ENCODE data around the gene PHYKPL.
"Not testable (repeated sequence)": the region's sequence is repeated elsewhere in the genome, so short reads cannot be mapped to it uniquely, and the experiment has no call there.

Gene PHYKPL

DNA sequence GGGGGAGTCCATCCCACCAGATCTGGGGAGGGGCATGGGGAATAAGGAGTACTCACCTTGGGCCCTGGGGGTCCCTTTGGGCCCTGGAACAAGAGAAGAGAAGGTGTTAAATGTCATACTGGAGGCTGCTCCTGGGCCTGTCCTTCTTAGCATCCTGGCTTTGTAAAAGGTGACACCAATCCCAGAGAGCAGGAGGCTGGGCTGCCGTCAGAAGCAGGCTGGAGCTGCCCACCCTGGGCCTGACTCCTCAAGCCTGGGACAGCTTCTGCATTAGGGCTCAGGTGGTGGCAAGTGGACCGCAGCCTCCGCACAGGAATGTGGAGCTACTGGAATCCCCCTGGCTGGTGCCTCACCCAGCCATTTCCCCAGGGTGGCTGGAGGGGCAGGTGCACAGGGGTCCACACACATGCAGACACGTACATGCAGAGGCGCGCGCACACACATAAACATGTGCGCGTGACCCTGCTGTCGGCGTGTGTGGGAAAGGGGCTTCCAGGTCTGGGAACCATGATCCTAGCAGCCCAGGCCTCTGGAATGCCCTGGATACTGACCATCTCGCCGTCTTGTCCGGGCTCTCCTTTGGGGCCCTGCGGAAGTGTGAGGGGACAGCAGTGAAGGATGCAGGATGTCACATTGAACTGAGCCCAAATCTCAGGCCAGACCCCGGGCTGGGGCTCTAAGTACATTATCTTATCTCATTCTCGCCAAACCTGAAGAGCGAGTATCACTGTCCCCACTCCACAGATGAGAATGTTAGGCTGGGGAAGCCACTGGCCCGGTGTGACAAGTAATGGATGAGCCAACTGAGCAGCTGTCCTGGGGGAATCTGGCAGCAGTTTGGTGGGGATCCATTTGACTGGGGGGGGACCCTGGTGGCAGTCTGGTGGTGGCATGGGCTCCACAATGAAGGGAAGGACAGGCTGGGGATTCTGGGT lies 29.3 kb upstream of the PHYKPL start:
- DNase-seq: no peak

DNA sequence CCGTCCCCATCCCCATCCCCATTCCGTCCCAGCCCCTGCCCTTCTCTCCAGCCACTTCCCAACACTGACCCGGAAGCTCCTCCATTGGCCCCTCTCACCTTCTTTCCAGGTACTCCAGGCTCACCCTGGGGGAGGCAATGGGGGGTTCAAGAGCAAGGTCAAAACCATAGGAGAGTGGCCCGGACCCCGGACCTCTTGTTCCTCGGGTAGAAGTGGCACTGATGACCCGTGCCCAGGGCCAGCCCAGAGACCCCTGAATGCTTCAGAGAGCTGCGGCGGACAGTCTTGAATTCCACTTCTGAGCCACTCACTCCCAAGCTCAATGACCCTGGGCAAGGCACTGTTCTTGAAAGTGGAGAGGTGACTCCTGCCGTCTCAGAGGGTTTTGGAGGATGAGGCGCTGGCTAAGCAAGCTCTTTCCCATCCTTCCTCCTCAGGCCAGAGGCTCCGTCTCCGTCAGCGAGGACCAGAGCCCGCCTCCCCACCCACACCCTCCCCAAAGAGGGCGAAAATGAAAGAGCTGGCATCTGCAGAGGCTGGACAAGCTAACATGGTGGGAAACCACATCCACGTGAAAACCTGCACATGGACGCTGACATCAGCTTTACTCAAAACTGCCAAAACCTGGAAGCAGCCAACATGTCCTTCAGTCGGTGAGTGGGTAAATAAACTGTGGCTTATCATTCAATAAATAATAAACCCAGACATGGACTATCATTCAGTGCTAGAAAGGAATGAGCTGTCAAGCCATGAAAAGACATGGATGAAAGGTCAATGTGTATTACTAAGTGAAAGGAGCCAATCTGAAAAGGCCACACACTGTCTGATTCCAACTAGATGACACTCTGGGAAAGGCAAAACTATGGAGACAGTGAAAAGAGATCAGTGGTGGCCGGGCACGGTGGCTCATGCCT lies 27.3 kb upstream of the PHYKPL start:
- no peak for DNase-seq

- no peak for DNase-seq
These were observed 25.0 kb upstream of the PHYKPL start for GRCh38 chr5:178257650-178258049.

DNA sequence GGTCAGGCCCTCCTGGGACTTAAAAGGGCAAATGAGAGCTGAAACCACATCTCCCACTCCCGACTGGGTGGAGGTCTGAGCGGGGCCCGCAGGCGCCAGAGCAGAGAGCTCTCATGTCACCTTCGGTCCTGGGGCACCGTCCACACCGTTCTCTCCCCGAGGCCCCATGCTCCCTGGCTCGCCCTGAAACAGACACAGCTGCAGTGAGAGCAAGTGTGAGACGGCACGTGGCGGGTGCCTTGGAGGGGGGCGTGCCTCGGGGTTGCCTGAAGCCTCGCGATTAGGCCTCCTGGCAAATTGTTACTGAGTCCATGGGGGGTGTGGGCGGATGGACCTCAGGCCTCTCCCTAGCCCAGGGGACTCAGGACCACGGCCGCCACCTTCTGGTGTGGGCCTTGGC lies 24.1 kb upstream of the PHYKPL start:
- no peak for DNase-seq

DNA sequence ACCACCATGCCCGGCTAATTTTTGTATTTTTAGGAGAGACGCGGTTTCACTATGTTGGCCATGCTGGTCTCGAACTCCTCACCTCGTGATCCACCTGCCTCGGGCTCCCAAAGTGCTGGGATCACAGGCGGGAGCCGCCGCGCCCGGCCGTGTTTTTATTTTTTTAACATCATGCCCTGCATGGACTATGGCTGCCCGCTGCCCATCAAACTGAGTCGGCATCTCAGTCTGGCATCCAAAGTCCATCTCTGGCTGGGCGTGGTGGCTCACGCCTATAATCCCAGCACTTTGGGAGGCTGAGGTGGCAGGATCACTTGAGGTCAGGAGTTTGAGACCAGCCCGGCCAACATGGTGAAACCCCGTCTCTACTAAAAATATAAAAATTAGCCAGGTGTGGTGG lies 21.0 kb upstream of the PHYKPL start:
- DNase-seq: not testable (repeated sequence)

DNA sequence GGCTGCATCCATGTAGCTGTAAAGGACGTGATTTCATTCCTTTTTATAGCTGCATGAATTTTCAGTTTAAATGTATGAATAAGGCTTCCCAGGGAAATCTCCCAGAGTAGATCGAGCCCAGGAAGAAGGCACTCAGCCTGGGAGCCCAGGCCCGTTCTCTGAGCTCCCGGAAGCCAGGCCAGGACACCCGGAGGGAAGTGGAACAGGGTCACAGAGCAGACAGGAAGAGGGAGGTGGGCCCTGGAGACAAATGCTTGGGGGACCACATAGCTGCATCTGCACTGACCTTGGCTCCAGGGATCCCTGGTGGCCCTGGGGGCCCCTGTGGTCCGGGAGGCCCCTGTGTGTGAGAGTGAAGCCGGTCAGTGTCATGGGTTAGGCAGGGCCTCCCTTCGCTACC lies 19.7 kb upstream of the PHYKPL start:
- DNase-seq: no peak

- DNase-seq: no peak
These were observed 17.7 kb upstream of the PHYKPL start for GRCh38 chr5:178250263-178250662.

GRCh38 chr5:178249191-178249989 lies 16.8 kb upstream of the PHYKPL start:
- no peak for DNase-seq

DNA sequence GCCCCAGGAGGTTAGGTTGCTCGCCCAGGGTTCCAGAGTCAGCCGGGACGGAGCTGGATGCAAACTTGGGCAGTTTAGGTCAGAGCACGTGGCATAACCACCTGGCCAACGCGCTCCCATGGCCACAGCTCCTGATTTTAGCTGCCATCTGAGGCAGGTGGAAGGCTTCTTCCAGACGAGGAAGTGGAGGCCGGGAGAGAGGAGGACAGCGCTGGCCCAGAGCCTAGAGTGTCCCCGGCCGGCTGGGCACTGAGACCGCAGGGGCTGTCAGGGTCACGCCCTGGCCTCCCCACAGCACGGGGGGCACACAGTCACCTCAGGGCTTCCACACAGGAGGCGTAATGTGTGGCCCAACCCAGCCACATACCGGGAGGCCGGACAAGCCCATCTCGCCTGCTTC lies 16.1 kb upstream of the PHYKPL start:
- DNase-seq: no peak

- no peak for DNase-seq
These were observed 15.2 kb upstream of the PHYKPL start for GRCh38 chr5:178247481-178248456.

DNA sequence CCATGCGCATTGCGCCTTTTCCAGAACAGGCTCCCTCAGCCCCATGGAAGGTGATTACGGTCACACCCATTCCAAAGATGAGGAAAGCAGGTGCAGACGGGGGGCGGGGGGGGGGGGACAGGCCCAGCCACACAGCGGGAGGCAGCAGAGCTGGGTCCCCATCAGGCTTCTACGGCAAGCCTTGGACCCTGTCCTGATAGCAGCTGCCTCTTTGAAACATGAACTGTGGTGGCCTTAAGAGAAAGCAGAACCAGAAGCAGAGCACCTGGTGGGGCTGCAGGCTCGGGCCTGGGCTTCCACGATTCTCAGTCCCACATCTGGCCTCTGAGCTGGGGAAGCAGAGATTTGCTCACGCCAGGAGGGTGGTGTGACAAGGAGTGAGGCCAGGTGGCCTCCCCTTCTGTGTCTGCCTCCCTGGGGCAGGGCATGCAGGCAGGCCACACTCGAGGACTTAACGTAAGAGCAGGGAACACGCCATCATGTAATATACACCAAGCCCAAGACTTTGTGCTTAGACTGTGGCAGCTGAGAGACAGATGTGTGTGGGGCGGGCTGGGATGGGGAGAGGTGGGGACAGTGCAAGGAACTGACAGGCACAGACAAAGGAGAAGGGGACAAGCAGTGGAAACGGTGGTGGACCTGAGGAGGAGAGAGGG lies 14.2 kb upstream of the PHYKPL start:
- DNase-seq: no peak

- DNase-seq: no peak
These were observed 12.8 kb upstream of the PHYKPL start for GRCh38 chr5:178245389-178245788.

- no peak for DNase-seq
These were observed 12.0 kb upstream of the PHYKPL start for GRCh38 chr5:178244576-178244975.

- no peak for DNase-seq
These were observed 9.8 kb upstream of the PHYKPL start for GRCh38 chr5:178242416-178242815.

- DNase-seq: no peak
These were observed 9.2 kb upstream of the PHYKPL start for GRCh38 chr5:178241688-178242231.

- no peak for DNase-seq
These were observed 8.6 kb upstream of the PHYKPL start for GRCh38 chr5:178241231-178241663.

DNA sequence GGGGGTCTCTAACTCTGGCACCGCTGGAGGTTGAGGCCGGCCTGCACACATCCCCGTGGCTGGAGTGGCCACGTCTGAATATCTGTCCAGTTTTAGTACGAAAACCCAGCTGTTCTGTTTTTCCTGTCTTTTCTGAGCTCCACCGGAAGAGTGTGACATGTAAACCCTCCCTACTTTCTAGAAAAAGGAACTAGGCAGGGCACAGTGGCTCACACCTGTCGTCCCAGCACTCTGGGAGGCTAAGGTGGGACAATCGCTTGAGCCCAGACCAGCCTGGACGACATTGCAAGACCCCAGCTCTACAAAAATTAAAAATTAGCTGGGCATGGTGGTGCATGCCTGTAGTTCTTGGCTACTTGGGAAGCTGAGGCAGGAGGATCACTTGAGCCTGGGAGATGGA lies 8.2 kb upstream of the PHYKPL start:
- no peak for DNase-seq

GRCh38 chr5:178240341-178240741 lies 7.7 kb upstream of the PHYKPL start:
- DNase-seq: no peak

DNA sequence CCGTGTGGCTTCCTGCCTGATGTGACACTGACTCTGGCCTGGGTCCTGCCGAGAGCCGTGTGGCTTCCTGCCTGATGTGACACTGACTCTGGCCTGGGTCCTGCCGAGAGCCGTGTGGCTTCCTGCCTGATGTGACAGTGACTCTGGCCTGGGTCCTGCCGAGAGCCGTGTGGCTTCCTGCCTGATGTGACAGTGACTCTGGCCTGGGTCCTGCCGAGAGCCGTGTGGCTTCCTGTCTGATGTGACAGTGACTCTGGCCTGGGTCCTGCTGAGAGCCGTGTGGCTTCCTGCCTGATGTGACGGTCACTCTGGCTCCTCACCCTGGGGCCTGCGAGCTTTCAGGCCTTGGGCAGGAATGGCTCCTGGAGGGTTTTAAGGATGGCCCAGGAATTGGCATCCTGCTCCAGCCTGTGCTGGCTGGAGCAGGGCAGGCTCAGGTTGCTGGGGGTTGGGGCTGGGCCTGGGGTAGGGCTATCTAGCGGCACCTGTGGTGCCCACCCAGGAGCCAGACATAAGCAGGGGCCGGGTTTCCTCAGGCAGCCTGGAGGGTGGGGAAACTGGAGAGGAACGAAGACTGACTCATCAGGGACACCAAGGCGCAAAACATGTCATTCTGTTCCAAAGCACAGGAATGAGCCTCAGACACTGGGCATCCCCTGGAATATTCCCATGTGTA lies 7.2 kb upstream of the PHYKPL start:
- DNase-seq: not testable (repeated sequence)
